Choroid plexus epithelial cell (primary cell): ENCODE measurements around the gene RASSF8.
A peak's percentile ranks its signal among the peaks of the same experiment; 100 is the strongest.

ENCODE experiments used
- DNase-seq: peaks from one replicate; pipeline ENCODE4 v3.0.0-alpha.2; 2010; ENCODE audit warnings: low read depth
- H3K4me3 ChIP-seq: 2 replicates; pipeline ENCODE4 v1.5.1; 2011; ENCODE audit warnings: low read depth, mild to moderate bottlenecking, control low read depth, low read length, moderate library complexity
- TF ChIP-seq, protein P1 (sequence below): conservative IDR thresholded peaks from 2 replicates; pipeline ENCODE4 v1.5.1; 2011; ENCODE audit warnings: low read depth, mild to moderate bottlenecking, control low read depth, inconsistent platforms, low read length, moderate library complexity

The RASSF8 gene

DNA sequence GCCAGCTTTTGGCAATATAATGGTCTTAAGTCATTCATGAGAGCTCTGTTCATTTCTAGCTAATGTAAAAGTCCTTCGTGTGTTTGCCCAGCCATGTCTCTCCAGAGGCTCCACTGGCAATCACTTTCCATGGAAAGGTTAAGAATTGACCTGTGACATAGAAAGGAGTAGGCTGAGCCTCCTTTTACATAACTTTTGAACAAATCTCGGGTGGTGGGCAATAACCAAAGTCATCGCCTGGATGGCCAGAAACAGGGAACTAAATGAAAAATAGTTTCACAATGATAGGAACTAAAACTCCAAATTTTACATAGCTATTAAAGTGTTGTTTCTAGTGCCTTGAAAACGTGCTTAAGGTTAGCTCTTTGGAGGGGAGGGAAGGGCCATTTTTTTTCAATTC, 159.8 kb downstream of the RASSF8 start:
- TF ChIP-seq, protein P1, sequence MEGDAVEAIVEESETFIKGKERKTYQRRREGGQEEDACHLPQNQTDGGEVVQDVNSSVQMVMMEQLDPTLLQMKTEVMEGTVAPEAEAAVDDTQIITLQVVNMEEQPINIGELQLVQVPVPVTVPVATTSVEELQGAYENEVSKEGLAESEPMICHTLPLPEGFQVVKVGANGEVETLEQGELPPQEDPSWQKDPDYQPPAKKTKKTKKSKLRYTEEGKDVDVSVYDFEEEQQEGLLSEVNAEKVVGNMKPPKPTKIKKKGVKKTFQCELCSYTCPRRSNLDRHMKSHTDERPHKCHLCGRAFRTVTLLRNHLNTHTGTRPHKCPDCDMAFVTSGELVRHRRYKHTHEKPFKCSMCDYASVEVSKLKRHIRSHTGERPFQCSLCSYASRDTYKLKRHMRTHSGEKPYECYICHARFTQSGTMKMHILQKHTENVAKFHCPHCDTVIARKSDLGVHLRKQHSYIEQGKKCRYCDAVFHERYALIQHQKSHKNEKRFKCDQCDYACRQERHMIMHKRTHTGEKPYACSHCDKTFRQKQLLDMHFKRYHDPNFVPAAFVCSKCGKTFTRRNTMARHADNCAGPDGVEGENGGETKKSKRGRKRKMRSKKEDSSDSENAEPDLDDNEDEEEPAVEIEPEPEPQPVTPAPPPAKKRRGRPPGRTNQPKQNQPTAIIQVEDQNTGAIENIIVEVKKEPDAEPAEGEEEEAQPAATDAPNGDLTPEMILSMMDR: no peak
- DNase-seq: no peak
- H3K4me3 ChIP-seq: no peak overlapping the region

DNA sequence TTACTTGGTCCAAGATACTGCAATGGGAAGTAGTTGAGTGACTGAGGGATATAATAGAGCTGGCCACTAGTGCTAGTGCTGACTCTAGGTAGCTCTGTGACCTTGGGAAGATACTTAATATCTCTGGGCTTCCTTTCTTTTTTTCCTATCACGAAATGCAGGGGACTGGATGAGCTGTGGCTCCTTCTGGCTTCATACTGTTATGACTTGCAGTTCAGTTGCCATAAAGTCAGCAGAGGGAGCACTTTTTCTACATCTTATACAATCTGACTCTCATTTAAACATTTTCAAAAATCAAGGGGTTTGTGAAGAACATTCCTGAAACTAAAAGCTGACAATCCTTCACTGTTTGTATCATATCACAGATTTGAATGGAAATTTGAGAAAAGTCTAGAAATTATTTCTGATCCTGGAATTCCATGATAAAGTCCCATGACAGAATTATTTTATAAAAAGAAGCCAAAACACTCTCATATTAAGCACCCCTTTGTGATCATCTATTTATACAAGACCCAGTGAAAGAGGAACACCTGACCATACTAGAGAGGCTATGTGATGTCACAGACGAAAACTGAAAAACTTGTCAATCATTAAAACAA, 161.0 kb downstream of the RASSF8 start:
- DNase-seq: peak; percentile 89
- no peak overlapping the region for H3K4me3 ChIP-seq
- TF ChIP-seq, protein P1: peak; percentile 72

DNA sequence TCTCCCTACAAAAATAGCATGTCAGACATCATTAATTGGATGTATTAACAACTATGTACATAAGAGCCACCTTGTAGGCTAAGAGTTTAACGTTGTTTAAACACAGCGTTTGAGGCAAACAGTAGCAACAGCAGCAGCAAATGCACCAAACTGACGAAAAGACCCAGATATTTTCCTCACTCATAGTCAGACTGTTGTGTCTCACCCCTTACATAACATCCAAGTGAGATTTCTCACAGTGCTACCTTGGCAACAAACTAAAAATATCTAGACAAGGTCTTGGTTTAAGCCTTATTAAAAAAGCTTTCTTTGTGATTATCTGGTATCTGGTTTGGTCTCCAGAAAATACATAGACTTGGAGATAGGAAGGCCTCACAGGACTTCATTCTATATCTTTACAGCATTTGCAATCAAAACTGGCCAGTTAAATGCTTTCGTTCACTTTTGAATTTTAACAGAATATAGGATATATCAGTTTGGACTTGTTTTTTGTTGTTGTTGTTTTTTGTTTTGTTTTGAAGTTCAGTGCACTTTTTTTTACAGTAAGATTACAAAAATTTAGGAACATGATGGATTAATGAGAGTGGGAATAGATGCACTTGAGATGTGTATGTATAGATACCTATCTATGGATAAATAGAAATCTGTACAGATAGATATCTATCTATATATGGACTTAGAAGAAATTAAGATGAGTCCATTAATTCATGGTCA, 162.2 kb downstream of the RASSF8 start:
- H3K4me3 ChIP-seq: no peak overlapping the region
- TF ChIP-seq, protein P1: no peak
- no peak for DNase-seq

DNA sequence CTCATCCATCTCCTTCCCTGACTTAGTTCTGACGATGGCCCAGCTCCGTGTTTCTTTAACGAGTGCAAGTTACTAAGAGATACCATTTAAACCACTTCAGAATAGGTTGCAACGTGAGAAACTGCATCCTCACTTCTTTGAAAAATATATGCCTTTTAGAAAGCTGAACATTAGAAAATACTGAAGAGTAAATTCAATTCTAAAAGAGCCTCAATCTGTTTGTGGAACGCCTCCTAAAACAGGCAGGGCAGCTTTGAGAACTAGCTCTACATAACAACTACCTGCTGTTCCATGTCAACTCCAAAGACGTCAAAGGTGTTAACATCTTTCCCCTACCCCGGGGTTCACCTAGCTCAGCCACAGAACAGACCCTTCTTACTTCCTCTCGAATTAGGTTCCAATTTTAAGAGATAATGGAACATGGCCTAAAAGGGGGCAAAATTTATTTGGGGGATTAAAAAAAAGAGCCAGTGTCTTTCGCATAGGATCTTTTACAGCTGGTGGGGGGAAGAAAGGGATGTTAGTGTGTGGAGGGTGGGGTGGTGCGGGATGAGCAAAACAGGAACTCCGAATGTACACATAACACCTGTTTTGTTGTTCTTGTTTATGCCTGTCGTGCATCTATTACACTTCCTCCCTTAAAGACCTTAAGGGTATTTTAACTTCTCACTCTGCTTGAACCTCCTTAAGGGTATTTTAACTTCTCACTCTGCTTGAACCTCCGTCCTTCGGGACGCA, 163.0 kb downstream of the RASSF8 start:
- TF ChIP-seq, protein P1: no peak
- DNase-seq: no peak
- peak overlapping the region; percentile 74 for H3K4me3 ChIP-seq

DNA sequence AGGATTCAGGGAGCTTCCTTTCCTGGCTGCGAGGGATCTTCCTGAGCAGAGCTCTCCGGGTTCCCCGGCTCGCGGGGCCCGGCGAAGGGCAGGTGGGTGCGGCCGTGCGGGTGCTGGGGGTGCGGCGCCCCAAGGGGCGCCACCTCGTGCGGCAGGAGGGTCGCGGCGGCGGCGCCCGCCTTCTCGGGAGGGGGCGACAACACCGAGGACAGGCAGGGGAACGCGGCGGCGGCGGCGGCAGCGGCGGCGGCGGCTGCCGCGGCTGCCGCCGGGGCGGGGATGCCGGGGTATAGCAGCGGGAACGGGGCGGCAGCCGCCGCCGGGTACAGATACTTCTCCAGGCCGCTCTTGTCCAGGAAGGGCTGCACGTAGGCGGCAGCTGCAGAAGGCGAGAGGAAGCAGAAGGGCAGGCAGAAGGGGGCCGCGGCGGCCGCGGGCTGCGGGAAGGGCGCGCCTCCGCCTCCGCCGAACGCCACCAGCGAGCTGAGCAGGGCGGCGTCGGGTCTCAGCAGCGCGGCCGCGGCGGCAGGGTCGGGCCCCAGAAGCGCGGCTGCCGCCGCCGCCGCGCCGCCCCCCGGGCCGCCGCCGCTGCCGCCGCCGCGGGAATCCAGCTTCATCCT, 163.7 kb downstream of the RASSF8 start:
- TF ChIP-seq, protein P1: no peak
- DNase-seq: no peak
- H3K4me3 ChIP-seq: peak overlapping the region; percentile 74

DNA sequence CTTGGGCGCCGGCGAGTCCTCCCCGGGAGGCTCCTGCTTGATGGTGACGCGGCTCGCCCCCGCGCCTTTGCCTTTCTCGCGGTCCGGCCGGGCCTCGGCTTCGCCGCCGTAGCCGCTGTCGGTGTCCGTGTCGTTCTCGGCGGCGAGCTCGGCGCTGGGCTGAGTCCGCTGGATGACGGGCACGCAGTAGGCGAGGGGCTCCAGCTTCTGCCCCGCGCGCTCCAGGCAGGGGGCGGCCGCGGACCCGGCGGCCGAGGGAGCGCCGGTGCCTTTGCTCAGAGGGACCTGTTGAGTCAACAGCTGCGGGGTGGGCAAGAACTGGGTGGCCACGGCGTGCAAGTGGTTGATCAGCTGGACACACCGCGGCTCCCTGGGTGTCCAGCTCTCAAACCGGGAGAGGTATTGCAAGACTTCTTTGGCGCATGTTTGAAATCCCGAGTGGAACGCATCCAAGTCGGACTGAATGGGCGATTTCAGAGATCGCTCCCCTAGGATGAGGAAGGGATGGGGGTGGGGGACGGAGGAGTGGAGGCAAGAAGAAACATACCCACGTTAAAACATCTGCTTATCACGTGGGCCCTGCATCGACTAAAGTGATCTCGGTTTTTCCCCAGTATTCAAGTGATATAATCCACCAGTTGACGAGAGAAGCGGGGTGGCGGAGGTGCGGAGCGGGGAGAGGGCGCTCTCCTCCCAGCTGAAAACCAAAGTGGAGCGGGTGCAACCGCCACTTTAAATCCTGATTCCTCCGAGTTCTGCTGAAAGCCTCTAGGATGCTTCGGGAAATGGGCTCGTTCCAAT, 164.4 kb downstream of the RASSF8 start:
- peak overlapping the region; percentile 74 for H3K4me3 ChIP-seq
- peak; percentile 85 for DNase-seq
- TF ChIP-seq, protein P1: peak; percentile 61
